Subcutaneous adipose tissue (tissue), 4 donors: ENCODE data around the gene KIF7. TPM values are rescaled to one million over a fixed set of nuclear protein-coding genes. Genes with fewer than 3 reads are reported as not detected.

Source experiments
- total RNA-seq, 4 donors: library from RNA; depleted of rRNA; stranded (reverse); fragments of >200 nt; gene quantifications; one replicate each; pipeline ENCODE4 v1.1.0, GENCODE V29; 2016
- TF ChIP-seq, protein P1 (sequence below): fragments of 450-650 bp; IDR thresholded peaks from one replicate; pipeline ENCODE4 v1.5.1; 2016; ENCODE audit warnings: low read depth, mild to moderate bottlenecking, control low read depth, antibody characterized with exemption, moderate library complexity

Gene KIF7
- total RNA-seq, 4 donors from 2014 or later = 9.0 to 10.0 (median 9.3) TPM

DNA sequence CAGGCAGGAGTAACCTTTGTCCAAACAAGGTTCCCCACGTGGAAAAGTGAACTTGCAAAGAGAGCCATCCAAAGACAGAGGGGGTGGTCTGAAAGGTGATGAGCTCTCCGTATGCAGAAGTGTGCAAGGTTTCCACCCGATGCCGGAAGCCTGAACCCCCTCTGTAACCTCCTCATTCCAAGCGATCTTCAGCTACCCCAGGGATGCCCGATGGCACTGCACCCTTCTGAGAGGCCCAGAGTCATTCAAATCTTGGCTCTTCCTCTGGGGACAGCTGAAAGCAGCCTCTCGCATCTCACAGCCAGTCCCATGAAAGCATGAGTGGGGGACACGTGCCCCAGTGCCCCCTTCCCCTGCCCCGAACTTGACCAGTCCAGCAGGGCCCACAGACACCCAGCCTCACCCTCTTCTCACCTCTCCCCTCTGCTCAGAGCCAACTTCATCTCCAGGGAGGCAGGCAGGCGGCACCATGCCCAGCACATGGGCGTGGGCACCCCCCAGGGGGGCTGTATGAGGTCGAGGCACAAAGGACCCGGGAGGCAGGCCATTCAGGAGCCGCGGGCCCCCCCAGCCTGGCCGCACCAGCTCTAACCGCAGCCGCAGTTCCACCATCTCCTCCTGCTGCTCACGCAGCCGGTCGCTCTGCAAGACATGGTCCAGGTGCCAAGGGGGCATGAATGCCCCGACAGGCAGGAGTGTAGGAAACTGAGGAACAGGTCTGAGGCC lies 8.7 kb downstream of the KIF7 start:
- TF ChIP-seq, protein P1, sequence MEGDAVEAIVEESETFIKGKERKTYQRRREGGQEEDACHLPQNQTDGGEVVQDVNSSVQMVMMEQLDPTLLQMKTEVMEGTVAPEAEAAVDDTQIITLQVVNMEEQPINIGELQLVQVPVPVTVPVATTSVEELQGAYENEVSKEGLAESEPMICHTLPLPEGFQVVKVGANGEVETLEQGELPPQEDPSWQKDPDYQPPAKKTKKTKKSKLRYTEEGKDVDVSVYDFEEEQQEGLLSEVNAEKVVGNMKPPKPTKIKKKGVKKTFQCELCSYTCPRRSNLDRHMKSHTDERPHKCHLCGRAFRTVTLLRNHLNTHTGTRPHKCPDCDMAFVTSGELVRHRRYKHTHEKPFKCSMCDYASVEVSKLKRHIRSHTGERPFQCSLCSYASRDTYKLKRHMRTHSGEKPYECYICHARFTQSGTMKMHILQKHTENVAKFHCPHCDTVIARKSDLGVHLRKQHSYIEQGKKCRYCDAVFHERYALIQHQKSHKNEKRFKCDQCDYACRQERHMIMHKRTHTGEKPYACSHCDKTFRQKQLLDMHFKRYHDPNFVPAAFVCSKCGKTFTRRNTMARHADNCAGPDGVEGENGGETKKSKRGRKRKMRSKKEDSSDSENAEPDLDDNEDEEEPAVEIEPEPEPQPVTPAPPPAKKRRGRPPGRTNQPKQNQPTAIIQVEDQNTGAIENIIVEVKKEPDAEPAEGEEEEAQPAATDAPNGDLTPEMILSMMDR = no peak

- TF ChIP-seq, protein P1 = no peak
Observed at GRCh38 chr15:89645680-89646079, 9.6 kb downstream of the KIF7 start.

DNA sequence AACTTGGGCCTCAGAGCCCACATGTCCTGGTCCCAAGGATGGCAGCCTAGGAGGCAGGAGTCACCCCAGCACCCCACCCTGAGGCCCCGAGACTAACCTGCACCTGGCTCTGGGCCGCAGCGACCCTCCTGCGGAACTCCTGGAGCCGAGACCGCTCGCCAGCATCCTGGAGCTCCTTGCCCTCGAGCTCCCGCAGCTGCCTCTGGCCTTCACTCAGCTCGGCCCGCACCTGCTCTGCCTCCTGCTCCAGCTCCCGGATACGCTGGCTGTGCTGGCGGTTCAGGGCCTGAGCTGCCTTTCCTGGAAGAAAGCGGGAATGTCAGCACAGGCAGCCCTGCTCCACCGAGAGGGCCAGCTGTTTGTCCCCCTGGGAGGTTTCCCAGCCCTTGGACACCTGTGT lies 13.2 kb downstream of the KIF7 start:
- TF ChIP-seq, protein P1 = no peak

GRCh38 chr15:89641053-89641452 lies 14.2 kb downstream of the KIF7 start:
- TF ChIP-seq, protein P1 = no peak

GRCh38 chr15:89640245-89640644 lies 15.0 kb downstream of the KIF7 start:
- TF ChIP-seq, protein P1 = no peak

- TF ChIP-seq, protein P1 = no peak
Observed at GRCh38 chr15:89633585-89633984, 21.7 kb downstream of the KIF7 start.

- TF ChIP-seq, protein P1 = no peak
Observed at GRCh38 chr15:89632563-89633430, 22.5 kb downstream of the KIF7 start.
